H1 (cell line): Measurements from ENCODE around the gene GDPD5. TPM values are rescaled to one million over a fixed set of nuclear protein-coding genes. Genes with fewer than 3 reads are reported as not detected.

Experiments
- ATF2 ChIP-seq: IDR thresholded peaks from 2 replicates; pipeline ENCODE4 v1.6.1; 2012; ENCODE audit warnings: low read length, inconsistent platforms
- CHD1 ChIP-seq: IDR thresholded peaks from 2 replicates; pipeline ENCODE4 v1.6.1; 2012; ENCODE audit warnings: low read depth, low read length, improper control_type of control experiment
- SP1 ChIP-seq: IDR thresholded peaks from 2 replicates; pipeline ENCODE4 v1.6.1; 2011; ENCODE audit warnings: low read depth, low read length
- USF2 ChIP-seq: IDR thresholded peaks from 2 replicates; pipeline ENCODE4 v1.6.1; 2011; ENCODE audit warnings: low read length, improper control_type of control experiment
- polyA plus RNA-seq, 7 experiments: library from polyadenylated mRNA; depleted of rRNA in 3 of 7; stranded (reverse) in 5 of 7; unstranded in 2 of 7; fragments of >200 nt in 5 of 7; fragments of 200-250 nt in 2 of 7; gene quantifications; 1 replicate in 5 of 7; 2 replicates in 1 of 7; 4 replicates in 1 of 7; pipeline versions ENCODE4 v1.2.1 to v1.2.3, GENCODE V29; 2011 to 2013; ENCODE audit warnings: missing spikeins in 2 of 7, mixed read lengths in 2 of 7
- total RNA-seq: library from RNA; stranded (reverse); fragmentation: NEBNext Ultra II Directional; extraction: Animal tissue kit (Norgen Biotek cat#: 25700); gene quantifications from 2 replicates; pipeline ENCODE4 v1.2.1, GENCODE V29; 2021

Gene GDPD5
- total and polyA plus RNA-seq, 2 of the 8 experiments (the other 6 are each of a cell fraction or from before 2014, with no cell fraction given): 7.8 to 8.6 TPM

- TF ChIP-seq USF2: no peak
- no peak for TF ChIP-seq SP1
- TF ChIP-seq CHD1: no peak
- no peak for TF ChIP-seq ATF2
Measured at GRCh38 chr11:75503531-75504099, 22.1 kb downstream of the GDPD5 start (continued).
